Heart left ventricle (tissue), 13 donors: ENCODE results near the gene NPM1.

Experiments
- CTCF ChIP-seq, 12 donors: fragments of 200-600 bp; sonication (generic) in 4 of 12; IDR thresholded peaks; one replicate each; pipeline versions ENCODE4 v1.5.0 to v1.8.0; 2018 to 2022; ENCODE audit warnings: antibody characterized with exemption in 12 of 12, mild to moderate bottlenecking in 5 of 12
- POLR2A ChIP-seq, 2 donors: fragments of 450-650 bp; IDR thresholded peaks; one replicate each; pipeline ENCODE4 v1.6.1; 2017; ENCODE audit warnings: antibody characterized with exemption in 2 of 2, mild to moderate bottlenecking in 2 of 2, moderate library complexity in 2 of 2
- donor health status: ischemic (EF 13 %, LVEDD 7.1; RV severe dilation, severe dysfunction).
- donor health status: DM: no; HTN: yes; CAD: no.
- donor health status: DM: no; HTN: no; CAD: no.
- donor health status: ischemic (EF 25% LVEDD 6.9; RV normal size, moderate dysfunction).
- donor health status: ischemic (EF 25% LVEDD 5.7; RV mildly dilated, moderate dysfunction).
- donor health status: ischemic (EF 35%, LVEDD 5.7; RV mildly dilated, moderate dysfunction).
- donor health status: nonischemic (EF 11% LVEDD 7.7; RV severe dilation, severe dysfunction).
- donor health status: DM: yes; HTN: yes; CAD: no.
- donor health status: PGD.
- donor health status: ischemic (EF 29% LVEDD 5.4; RV normal size, mild dysfunction).
- donor health status: nonischemic (EF 23%, LVEDD 6.1; RV moderate dilation, normal function).

DNA sequence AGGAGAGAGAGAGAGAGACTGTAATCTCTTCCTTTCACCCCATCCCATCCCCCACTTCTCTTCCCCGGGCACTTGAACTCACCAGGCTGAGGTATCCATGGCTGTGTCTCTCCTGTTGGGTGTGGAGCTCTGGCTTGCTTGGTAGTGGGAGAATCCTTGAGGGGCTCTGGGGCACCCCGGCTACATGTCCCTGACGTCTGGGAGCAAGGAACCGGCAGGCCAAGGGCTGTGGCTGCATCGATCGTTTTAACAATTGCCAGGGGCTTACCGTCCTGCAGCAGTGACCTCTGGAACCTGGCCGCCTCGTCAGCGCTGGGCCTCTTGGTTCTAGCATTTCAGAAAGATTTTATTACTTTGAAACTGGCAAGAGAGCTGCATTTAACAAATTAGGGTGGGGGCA, 61.8 kb downstream of the NPM1 start:
- TF ChIP-seq CTCF (IDR thresholded peaks at IDR 0.05) (no peak), POLR2A (IDR thresholded peaks at IDR 0.05) (no peak)
